SK-N-SH (cell line): Measurements from ENCODE around the gene RBM19. TPM values are rescaled to one million over a fixed set of nuclear protein-coding genes. Genes with fewer than 3 reads are reported as not detected.

Source experiments
- CTCF ChIA-PET: fragments of 300-600, 350-600 bp; formaldehyde crosslinking; extraction: SDS; loops from one replicate; lab custom pipeline; 2021; lab: Yijun Ruan, JAX
- POLR2A ChIA-PET: fragments of 350-600 bp; sonication (Branson Sonifier 250); formaldehyde crosslinking; extraction: SDS; loops from one replicate; lab custom pipeline; 2020; ENCODE audit warnings: antibody characterized with exemption, inconsistent platforms; lab: Yijun Ruan, JAX
- DNase-seq: peaks from one replicate; pipeline ENCODE4 v3.0.0; 2012
- H2AFZ ChIP-seq: fragments of 200-600 bp; sonication (generic); 2 replicates; pipeline ENCODE4 v1.8.1; 2016; ENCODE audit warnings: antibody characterized with exemption, mild to moderate bottlenecking, low read depth
- H3F3A ChIP-seq: fragments of 200-600 bp; sonication (generic); replicated peaks from 2 replicates; pipeline ENCODE3; 2016; ENCODE audit warnings: antibody characterized with exemption, mild to moderate bottlenecking; ENCODE audit not compliant: insufficient read depth
- H3K27ac ChIP-seq, 2 experiments: fragments of 200-500 bp in 1 of 2; fragments of 200-600 bp in 1 of 2; sonication (Bioruptor generic) in 1 of 2; sonication (generic), shearing (Covaris generic) in 1 of 2; 2 replicates each; pipeline versions ENCODE4 v1.5.1 to v1.6.1; 2014 to 2016; ENCODE audit warnings: low read depth in 2 of 2, inconsistent platforms in 1 of 2, low read length in 1 of 2, mild to moderate bottlenecking in 1 of 2, mixed read lengths in 1 of 2
- H3K27me3 ChIP-seq: fragments of 200-600 bp; sonication (generic), shearing (Covaris generic); 2 replicates; pipeline ENCODE4 v1.6.1; 2016; ENCODE audit warnings: mixed run types; ENCODE audit not compliant: insufficient read depth
- H3K36me3 ChIP-seq, 2 experiments: fragments of 200-500 bp in 1 of 2; fragments of 200-600 bp in 1 of 2; sonication (Bioruptor generic) in 1 of 2; sonication (generic) in 1 of 2; replicated peaks in 1 of 2; 2 replicates each; pipeline versions ENCODE3 to v1.5.1; 2014 to 2016; ENCODE audit warnings: low read length in 1 of 2, mild to moderate bottlenecking in 1 of 2; ENCODE audit not compliant: insufficient read depth in 2 of 2, control insufficient read depth in 1 of 2
- H3K4me1 ChIP-seq, 2 experiments: fragments of 200-500 bp in 1 of 2; fragments of 200-600 bp in 1 of 2; sonication (Bioruptor generic) in 1 of 2; sonication (generic), shearing (Covaris generic) in 1 of 2; 2 replicates each; pipeline versions ENCODE4 v1.5.1 to v1.6.1; 2014 to 2016; ENCODE audit warnings: low read depth in 1 of 2, low read length in 1 of 2, mixed run types in 1 of 2; ENCODE audit not compliant: insufficient read depth in 2 of 2, control insufficient read depth in 1 of 2
- H3K4me2 ChIP-seq: fragments of 200-600 bp; sonication (generic), shearing (Covaris generic); 2 replicates; pipeline ENCODE4 v1.6.1; 2017; ENCODE audit warnings: mixed run types
- H3K4me3 ChIP-seq, 2 experiments: fragments of 200-500 bp in 1 of 2; fragments of 200-600 bp in 1 of 2; sonication (Bioruptor generic) in 1 of 2; sonication (generic), shearing (Covaris generic) in 1 of 2; 2 replicates each; pipeline versions ENCODE4 v1.5.1 to v1.8.1; 2014 to 2016; ENCODE audit warnings: low read depth in 2 of 2, inconsistent platforms in 1 of 2, low read length in 1 of 2, mild to moderate bottlenecking in 1 of 2, mixed read lengths in 1 of 2, moderate library complexity in 1 of 2
- H3K79me2 ChIP-seq: fragments of 200-600 bp; sonication (generic); 2 replicates; pipeline ENCODE4 v1.8.1; 2017; ENCODE audit warnings: mild to moderate bottlenecking; ENCODE audit not compliant: insufficient read depth
- H3K9ac ChIP-seq: fragments of 200-600 bp; sonication (generic); 2 replicates; pipeline ENCODE4 v1.6.1; 2017; ENCODE audit warnings: mixed run types
- H3K9me2 ChIP-seq: fragments of 200-600 bp; sonication (generic); 2 replicates; pipeline ENCODE4 v1.6.1; 2017; ENCODE audit warnings: mixed run types
- H3K9me3 ChIP-seq: fragments of 200-600 bp; sonication (generic); 2 replicates; pipeline ENCODE4 v1.6.1; 2017; ENCODE audit warnings: mixed run types, mild to moderate bottlenecking, moderate library complexity
- H4K20me1 ChIP-seq: fragments of 200-600 bp; sonication (generic); 2 replicates; pipeline ENCODE4 v1.6.1; 2017; ENCODE audit warnings: mild to moderate bottlenecking, mixed run types; ENCODE audit not compliant: insufficient read depth
- CHD2 ChIP-seq: fragments of 150-350 bp; IDR thresholded peaks from 2 replicates; pipeline ENCODE4 v1.6.1; 2018; ENCODE audit warnings: low read length; ENCODE audit not compliant: partially characterized antibody
- ELF1 ChIP-seq: IDR thresholded peaks from 2 replicates; pipeline ENCODE4 v1.4.0; 2012
- EZH2phosphoT487 ChIP-seq: fragments of 200-600 bp; sonication (generic); IDR thresholded peaks from 2 replicates; pipeline ENCODE4 v1.6.1; 2017; ENCODE audit warnings: low read depth, mixed run types, mild to moderate bottlenecking, antibody characterized with exemption, moderate library complexity, borderline replicate concordance
- FOSL2 ChIP-seq: IDR thresholded peaks from 2 replicates; pipeline ENCODE4 v1.4.0; 2012; ENCODE audit warnings: low read depth, mild to moderate bottlenecking, moderate library complexity, borderline replicate concordance
- FOXJ3 ChIP-seq: sonication (generic); formaldehyde crosslinking; IDR thresholded peaks from 2 replicates; pipeline ENCODE4 v1.5.1; 2020; ENCODE audit warnings: mild to moderate bottlenecking, missing genetic modification reagents
- GATA2 ChIP-seq: sonication (generic); formaldehyde crosslinking; IDR thresholded peaks from 2 replicates; pipeline ENCODE4 v1.5.0; 2020; ENCODE audit warnings: mild to moderate bottlenecking, missing genetic modification reagents
- JUND ChIP-seq: IDR thresholded peaks from 2 replicates; pipeline ENCODE4 v1.4.0; 2012
- MXI1 ChIP-seq: IDR thresholded peaks from 2 replicates; pipeline ENCODE4 v1.6.1; 2012; ENCODE audit warnings: mild to moderate bottlenecking, low read depth, low read length, improper control_type of control experiment
- RAD21 ChIP-seq: IDR thresholded peaks from 2 replicates; pipeline ENCODE4 v1.6.1; 2012; ENCODE audit warnings: mild to moderate bottlenecking, low read length
- RCOR1 ChIP-seq: fragments of 150-350 bp; IDR thresholded peaks from 2 replicates; pipeline ENCODE4 v1.6.1; 2017; ENCODE audit warnings: antibody characterized with exemption, low read length
- RFX5 ChIP-seq: IDR thresholded peaks from 2 replicates; pipeline ENCODE4 v1.6.1; 2012; ENCODE audit warnings: mild to moderate bottlenecking, improper control_type of control experiment, low read length
- SIN3A ChIP-seq: IDR thresholded peaks from 2 replicates; pipeline ENCODE4 v1.6.1; 2012; ENCODE audit warnings: low read depth, mild to moderate bottlenecking, low read length, moderate library complexity, borderline replicate concordance
- TCF12 ChIP-seq: IDR thresholded peaks from 2 replicates; pipeline ENCODE4 v1.4.0; 2012
- WGBS: methylation state at CpG from one replicate; pipeline ENCODE4 v1.1.6; 2017; ENCODE audit warnings: low lambda C conversion rate; 5-methylcytosine and 5-hydroxymethylcytosine counted together
- polyA plus RNA-seq, 3 experiments: library from polyadenylated mRNA; depleted of rRNA; stranded (reverse); fragments of >200 nt; gene quantifications; 2 replicates each; pipeline ENCODE4 v1.2.3, GENCODE V29; 2012
- TF ChIP-seq, protein P1 (sequence below): IDR thresholded peaks from 2 replicates; pipeline ENCODE4; 2012
- TF ChIP-seq, protein P2 (sequence below): IDR thresholded peaks from 2 replicates; pipeline ENCODE4 v1.4.0; 2012; ENCODE audit warnings: low read depth

RBM19 gene
- polyA plus RNA-seq, 1 of the 3 experiments (the other 2 are of a cell fraction), result 16.6 TPM

DNA sequence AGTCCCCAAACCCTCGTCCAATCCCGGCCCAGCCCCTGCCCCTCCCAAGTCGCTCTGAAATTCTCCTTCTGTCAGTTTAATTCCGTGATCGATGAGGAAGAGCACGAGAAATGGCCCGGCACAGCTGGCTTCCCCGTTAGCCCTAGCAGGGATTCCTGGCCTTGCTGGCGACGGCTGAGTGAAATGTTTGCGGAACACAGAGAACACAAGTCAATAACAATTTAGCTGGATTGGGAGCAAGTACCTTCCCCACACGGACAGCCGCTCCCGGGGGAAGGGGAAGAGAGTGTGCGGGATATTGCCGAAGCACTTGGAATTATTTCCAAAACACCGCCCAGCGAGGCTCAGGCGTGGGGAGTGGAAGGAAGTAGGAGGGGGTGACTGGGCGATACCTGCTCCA is 134.6 kb downstream of the RBM19 start:
- H3K4me2 ChIP-seq, result peak overlapping the region; percentile 40
- ChIA-PET CTCF (interaction anchor here (0.7 to 1.4 kb wide), 3 partner anchors 12 to 656 kb away, joined by 3 read pairs; no protein-coding TSS in a partner anchor), POLR2A (no interaction called here)
- H3K27ac ChIP-seq, result peak overlapping the region in 1 of 2 experiments; percentile 3; a peak in 1 of 4 replicates
- H3K4me3 ChIP-seq, result no peak overlapping the region
- H4K20me1 ChIP-seq, result peaks cover 26% of the 10 kb centered on the region
- WGBS, result 93% methylated on average over 20 of the region's 20 CpGs
- no peaks in the 10 kb centered on the region for H3F3A ChIP-seq
- H3K27me3 ChIP-seq, result no peaks in the 10 kb centered on the region
- H3K9ac ChIP-seq, result no peak overlapping the region
- no peak for DNase-seq
- no peaks in the 10 kb centered on the region for H3K36me3 ChIP-seq
- peaks cover 0 to 5% of the 10 kb centered on the region in 2 experiments; a peak in 1 of 4 replicates for H3K4me1 ChIP-seq
- H3K9me2 ChIP-seq, result no peaks in the 10 kb centered on the region
- H3K79me2 ChIP-seq, result no peaks in the 10 kb centered on the region
- no peaks in the 10 kb centered on the region for H3K9me3 ChIP-seq
- no peak overlapping the region for H2AFZ ChIP-seq
- TF ChIP-seq GATA2 (CRISPR knock-in tag), result no peak
- no peak for TF ChIP-seq SIN3A
- no peak for TF ChIP-seq RAD21
- TF ChIP-seq, protein P1, sequence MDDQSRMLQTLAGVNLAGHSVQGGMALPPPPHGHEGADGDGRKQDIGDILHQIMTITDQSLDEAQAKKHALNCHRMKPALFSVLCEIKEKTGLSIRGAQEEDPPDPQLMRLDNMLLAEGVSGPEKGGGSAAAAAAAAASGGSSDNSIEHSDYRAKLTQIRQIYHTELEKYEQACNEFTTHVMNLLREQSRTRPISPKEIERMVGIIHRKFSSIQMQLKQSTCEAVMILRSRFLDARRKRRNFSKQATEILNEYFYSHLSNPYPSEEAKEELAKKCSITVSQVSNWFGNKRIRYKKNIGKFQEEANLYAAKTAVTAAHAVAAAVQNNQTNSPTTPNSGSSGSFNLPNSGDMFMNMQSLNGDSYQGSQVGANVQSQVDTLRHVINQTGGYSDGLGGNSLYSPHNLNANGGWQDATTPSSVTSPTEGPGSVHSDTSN, result no peak
- TF ChIP-seq ELF1, result no peak
- no peak for TF ChIP-seq RCOR1
- TF ChIP-seq FOXJ3, result no peak
- TF ChIP-seq MXI1, result no peak
- no peak for TF ChIP-seq CHD2
- TF ChIP-seq, protein P2, sequence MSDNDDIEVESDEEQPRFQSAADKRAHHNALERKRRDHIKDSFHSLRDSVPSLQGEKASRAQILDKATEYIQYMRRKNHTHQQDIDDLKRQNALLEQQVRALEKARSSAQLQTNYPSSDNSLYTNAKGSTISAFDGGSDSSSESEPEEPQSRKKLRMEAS, result no peak
- no peak for TF ChIP-seq RFX5

DNA sequence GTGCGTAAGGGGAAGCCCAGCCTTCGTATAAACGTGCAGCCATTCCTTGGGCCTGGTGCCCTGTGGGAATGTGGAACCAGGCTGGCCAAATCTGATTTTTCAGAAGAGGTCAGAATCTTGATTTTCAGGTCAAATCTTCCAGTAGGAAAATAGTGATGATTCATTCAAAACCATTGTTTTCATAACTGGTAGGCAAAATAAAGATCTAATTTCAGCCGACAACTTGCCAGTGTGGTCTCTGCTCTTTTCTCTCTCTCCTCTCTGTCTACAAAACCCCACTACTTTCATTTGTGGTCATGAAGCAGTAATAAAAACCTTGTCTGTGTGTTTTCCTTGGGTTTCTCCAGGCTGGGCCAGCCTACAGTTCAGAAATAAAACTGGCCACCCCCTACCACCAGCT is 135.1 kb downstream of the RBM19 start:
- Histone ChIP-seq H2AFZ (no peak overlapping the region), H3K27ac (peak overlapping the region in 1 of 2 experiments; percentile 23; a peak in 1 of 4 replicates), H3K9ac (no peak overlapping the region), H3K4me3 (no peak overlapping the region), H3K9me2 (no peaks in the 10 kb centered on the region), H3K27me3 (no peaks in the 10 kb centered on the region), H4K20me1 (peaks cover 29% of the 10 kb centered on the region), H3K4me1 (peaks cover 0 to 5% of the 10 kb centered on the region in 2 experiments; a peak in 1 of 4 replicates), H3K79me2 (no peaks in the 10 kb centered on the region), H3K36me3 (no peaks in the 10 kb centered on the region), H3K9me3 (no peaks in the 10 kb centered on the region), H3F3A (no peaks in the 10 kb centered on the region), H3K4me2 (peak overlapping the region; percentile 40)
- 67% methylated on average over 4 of the region's 4 CpGs for WGBS
- DNase-seq, result no peak
- ChIA-PET POLR2A (no interaction called here), CTCF (interaction anchor here (0.7 to 1.1 kb wide), 2 partner anchors 13 to 656 kb away, joined by 3 read pairs; no protein-coding TSS in a partner anchor)
- 0 out of 2 replicates have a peak, but pooled peaks have one; percentile 24 for TF ChIP-seq FOSL2
- peak; percentile 16; the same call in 1 of the 2 replicates for TF ChIP-seq TCF12
- no peak for TF ChIP-seq JUND
- no peak for TF ChIP-seq EZH2phosphoT487
